ENCODE measurements around the gene COPG2. TPM values are rescaled to one million over a fixed set of nuclear protein-coding genes. Genes with fewer than 3 reads are reported as not detected.

COPG2 gene
- total and polyA plus RNA-seq, 2 of the 4 experiments (the other 2 are of a cell fraction) = 18.1 to 50.0 TPM

GRCh38 chr7:130553398-130554029 lies 115.0 kb downstream of the COPG2 start:
- H3K4me3 ChIP-seq (ENCODE audit: insufficient read depth, low read depth, low read length) = no peak overlapping the region
- H4K20me1 ChIP-seq (ENCODE audit: insufficient read depth, low read length) = no peaks in the 10 kb centered on the region
- CTCF ChIA-PET = interaction anchor here (0.5 kb wide), 1 partner anchor 196 kb away, joined by 3 read pairs; no protein-coding TSS in a partner anchor
- no peak overlapping the region for H3K4ac ChIP-seq (ENCODE audit: low read depth, low read length)
- H2BK5ac ChIP-seq (ENCODE audit: low read depth, low read length, poor library complexity, severe bottlenecking) = no peak overlapping the region
- no CpG with 5 or more reads among the region's 3 CpGs for WGBS, 2 experiments (ENCODE audit: extremely low coverage in 2 of 2, insufficient read length in 1 of 2)
- no peak overlapping the region for H4K5ac ChIP-seq (ENCODE audit: low read depth, low read length)
- no peak overlapping the region for H3K18ac ChIP-seq (ENCODE audit: low read depth, low read length)
- intact Hi-C loops (cut with micrococcal nuclease) = no loop called here
- no peak overlapping the region for H4K8ac ChIP-seq (ENCODE audit: low read depth in 2 of 2, low read length in 2 of 2)
- H3K36me3 ChIP-seq (ENCODE audit: control insufficient read depth, insufficient read depth, low read length) = 0 out of 2 replicates have a peak, but pooled peaks cover 3% of the 10 kb centered on the region
- H2BK120ac ChIP-seq (ENCODE audit: low read depth, low read length) = no peak overlapping the region
- no peak overlapping the region for H2AK5ac ChIP-seq (ENCODE audit: low read depth, low read length)
- H3K9ac ChIP-seq (ENCODE audit: low read depth, low read length) = no peak overlapping the region
- H2BK20ac ChIP-seq (ENCODE audit: low read depth, low read length) = no peak overlapping the region
- ATAC-seq (ENCODE audit: low read depth) (no peak), DNase-seq (no peak)
- dilution Hi-C loops (cut with HindIII; ENCODE audit: low sequenced_read_pairs, unreplicated experiment) = no loop called here
- POLR2A ChIA-PET (ENCODE audit: unreplicated experiment) = no interaction called here
- no TSS peak for BruUV-seq (replicated peaks)
- H3K23ac ChIP-seq (ENCODE audit: low read depth, low read length) = no peak overlapping the region
- no peaks in the 10 kb centered on the region for H3K9me1 ChIP-seq (ENCODE audit: insufficient read depth, low read length)
- H2AFZ ChIP-seq (replicated peaks; ENCODE audit: low read length, poor library complexity) = no peak overlapping the region
- H3K27ac ChIP-seq (ENCODE audit: insufficient read depth, low read length) = no peak overlapping the region
- no peak overlapping the region for H3K56ac ChIP-seq (ENCODE audit: extremely low read depth, insufficient read depth, low read length)
- H3K4me1 ChIP-seq (ENCODE audit: control insufficient read depth, insufficient read depth, low read length) = no peaks in the 10 kb centered on the region
- H2AK9ac ChIP-seq (replicated peaks; ENCODE audit: low read depth, low read length, poor library complexity) = no peak overlapping the region
- no peak overlapping the region for H4K91ac ChIP-seq (ENCODE audit: insufficient read depth, low read depth, low read length)
- in situ Hi-C loops (cut with MboI; ENCODE audit: low sequenced_read_pairs) = no loop called here
- H3K9me3 ChIP-seq (ENCODE audit: control insufficient read depth, insufficient read depth, low read length) = no peaks in the 10 kb centered on the region
- H2BK15ac ChIP-seq (ENCODE audit: low read depth, low read length) = no peak overlapping the region
- no peaks in the 10 kb centered on the region for H3K27me3 ChIP-seq (ENCODE audit: control insufficient read depth, insufficient read depth, low read length)
- no peak overlapping the region for H3K4me2 ChIP-seq (ENCODE audit: low read depth, low read length)
- no peak for TF ChIP-seq SMC3 (IDR thresholded peaks at IDR 0.05; ENCODE audit: low read depth, low read length)
- TF ChIP-seq CTCF (conservative IDR thresholded peaks at IDR 0.05; ENCODE audit: low read depth, low read length) = no peak
- TF ChIP-seq RCOR1 (IDR thresholded peaks at IDR 0.05; ENCODE audit: insufficient replicate concordance, low read length) = no peak
- no peak for TF ChIP-seq CEBPB (IDR thresholded peaks at IDR 0.05; ENCODE audit: low read depth, low read length)
- TF ChIP-seq CHD1 (IDR thresholded peaks at IDR 0.05; ENCODE audit: low read depth, low read length) = no peak
- no peak for TF ChIP-seq RAD21 (IDR thresholded peaks at IDR 0.05; ENCODE audit: low read length)
- no peak for TF ChIP-seq BHLHE40 (IDR thresholded peaks at IDR 0.05; ENCODE audit: low read depth, low read length)
- TF ChIP-seq POLR2A (IDR thresholded peaks at IDR 0.05; ENCODE audit: low read depth, low read length) = no peak
- TF ChIP-seq NFE2L2 (IDR thresholded peaks at IDR 0.05; ENCODE audit: low read depth, low read length) = no peak
- no peak for TF ChIP-seq FOS (IDR thresholded peaks at IDR 0.05; ENCODE audit: low read depth, low read length)
- no peak for TF ChIP-seq ELK1 (IDR thresholded peaks at IDR 0.05; ENCODE audit: borderline replicate concordance, low read depth, low read length)
- TF ChIP-seq MAFK (IDR thresholded peaks at IDR 0.05; ENCODE audit: low read depth, low read length) = no peak
- TF ChIP-seq MAZ (IDR thresholded peaks at IDR 0.05; ENCODE audit: borderline replicate concordance, low read depth, low read length) = no peak
- TF ChIP-seq USF2 (IDR thresholded peaks at IDR 0.05; ENCODE audit: low read depth, low read length) = no peak
- TF ChIP-seq MXI1 (IDR thresholded peaks at IDR 0.05; ENCODE audit: borderline replicate concordance, low read depth, low read length) = no peak
- no peak overlapping the region for H3K14ac ChIP-seq (replicated peaks; ENCODE audit: low read depth, low read length)
- H3K79me1 ChIP-seq (ENCODE audit: low read depth in 1 of 2, low read length in 2 of 2) = no peaks in the 10 kb centered on the region
